Fibroblast of lung (primary cell): ENCODE results near the gene PRICKLE4.

Experiments
- CTCF ChIP-seq, 2 donors: IDR thresholded peaks in 1 of 2; conservative IDR thresholded peaks in 1 of 2; 1 replicate in 1 of 2; 2 replicates in 1 of 2; pipeline ENCODE4 v1.5.1; 2011 to 2012; ENCODE audit warnings: low read length in 2 of 2, control low read depth in 1 of 2, inconsistent platforms in 1 of 2, low read depth in 1 of 2, mild to moderate bottlenecking in 1 of 2
- EZH2 ChIP-seq: IDR thresholded peaks from 2 replicates; pipeline ENCODE4 v1.5.1; 2012; ENCODE audit warnings: low read length, control low read depth, mild to moderate bottlenecking; ENCODE audit errors: missing control alignments

- no peak for TF ChIP-seq CTCF (conservative IDR thresholded peaks at IDR 0.05 in 1 of 2, IDR thresholded peaks at IDR 0.05 in 1 of 2; ENCODE audit: low read depth in 1 of 2, low read length in 2 of 2)
- TF ChIP-seq EZH2: no peak
Observed at GRCh38 chr6:41780551-41781365, at the start of gene PRICKLE4.
